ENCODE measurements around the gene DOCK2. TPM values are rescaled to one million over a fixed set of nuclear protein-coding genes. Genes with fewer than 3 reads are reported as not detected.

The DOCK2 gene
- total and polyA plus RNA-seq, 2 donors from 2014 or later: 1.0 to 42.0 TPM

DNA sequence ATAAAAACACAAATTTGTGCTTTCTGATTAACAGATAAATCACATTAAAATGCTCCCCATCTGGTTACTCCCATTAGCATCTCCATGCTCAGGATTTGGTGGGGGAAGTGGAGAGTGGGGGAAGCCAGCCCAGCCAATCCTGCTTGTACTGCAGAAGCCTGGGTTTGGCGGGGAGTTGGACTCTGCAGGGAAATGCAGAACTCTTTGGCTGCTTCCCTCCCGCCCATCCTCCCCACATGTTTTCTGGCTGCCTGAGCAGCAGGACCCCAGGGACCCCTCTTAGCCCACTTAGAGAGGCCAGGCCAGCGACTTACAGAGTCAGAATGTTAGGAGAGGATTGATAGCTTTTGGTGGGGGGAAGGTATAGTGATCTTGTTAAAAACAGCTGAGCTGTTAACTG lies 409.2 kb downstream of the DOCK2 start:
- Histone ChIP-seq H3K36me3 (ENCODE audit: control insufficient read depth in 2 of 3, insufficient read depth in 3 of 3, low read length in 3 of 3) (no peaks in the 10 kb centered on the region), H3K27me3 (ENCODE audit: control insufficient read depth, insufficient read depth, low read length) (no peaks in the 10 kb centered on the region), H3K4me3 (ENCODE audit: low read length in 3 of 3) (no peak overlapping the region), H3K27ac (ENCODE audit: low read depth in 2 of 2, low read length in 2 of 2) (no peak overlapping the region), H3K9ac (ENCODE audit: low read length in 3 of 3) (no peak overlapping the region), H3K4me1 (ENCODE audit: control insufficient read depth in 2 of 3, insufficient read depth in 2 of 3, low read depth in 1 of 3, low read length in 3 of 3) (no peaks in the 10 kb centered on the region), H3K9me3 (ENCODE audit: control insufficient read depth in 2 of 3, insufficient read depth in 1 of 3, low read length in 3 of 3) (no peaks in the 10 kb centered on the region)
- FAIRE-seq (no peak), DNase-seq (peak in 2 of 5 donors; percentile 21 to 55)
- TF ChIP-seq, protein P1, sequence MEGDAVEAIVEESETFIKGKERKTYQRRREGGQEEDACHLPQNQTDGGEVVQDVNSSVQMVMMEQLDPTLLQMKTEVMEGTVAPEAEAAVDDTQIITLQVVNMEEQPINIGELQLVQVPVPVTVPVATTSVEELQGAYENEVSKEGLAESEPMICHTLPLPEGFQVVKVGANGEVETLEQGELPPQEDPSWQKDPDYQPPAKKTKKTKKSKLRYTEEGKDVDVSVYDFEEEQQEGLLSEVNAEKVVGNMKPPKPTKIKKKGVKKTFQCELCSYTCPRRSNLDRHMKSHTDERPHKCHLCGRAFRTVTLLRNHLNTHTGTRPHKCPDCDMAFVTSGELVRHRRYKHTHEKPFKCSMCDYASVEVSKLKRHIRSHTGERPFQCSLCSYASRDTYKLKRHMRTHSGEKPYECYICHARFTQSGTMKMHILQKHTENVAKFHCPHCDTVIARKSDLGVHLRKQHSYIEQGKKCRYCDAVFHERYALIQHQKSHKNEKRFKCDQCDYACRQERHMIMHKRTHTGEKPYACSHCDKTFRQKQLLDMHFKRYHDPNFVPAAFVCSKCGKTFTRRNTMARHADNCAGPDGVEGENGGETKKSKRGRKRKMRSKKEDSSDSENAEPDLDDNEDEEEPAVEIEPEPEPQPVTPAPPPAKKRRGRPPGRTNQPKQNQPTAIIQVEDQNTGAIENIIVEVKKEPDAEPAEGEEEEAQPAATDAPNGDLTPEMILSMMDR (IDR thresholded peaks at IDR 0.05; ENCODE audit: borderline replicate concordance, extremely low read depth, insufficient read depth): no peak
- intact Hi-C loops (cut with DNase I): no loop called here

DNA sequence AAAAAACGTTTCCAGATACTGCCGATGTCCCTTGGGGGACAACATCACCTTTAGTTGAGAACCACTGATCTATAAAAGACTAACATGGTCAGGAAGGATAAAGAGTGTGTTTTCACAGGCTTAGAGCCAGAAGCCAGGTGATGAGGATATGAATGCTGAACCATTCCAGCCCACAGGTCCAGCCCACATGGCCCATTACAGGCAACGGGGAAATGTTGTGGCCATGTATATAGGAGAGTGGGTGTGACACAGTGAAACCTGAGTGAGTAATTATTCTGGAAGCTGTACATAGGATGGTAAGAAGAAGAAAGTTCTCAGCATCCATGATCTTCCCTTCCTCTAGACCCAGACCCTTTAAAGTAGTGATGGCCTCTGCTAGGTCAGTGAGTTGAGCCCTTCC lies 412.6 kb downstream of the DOCK2 start:
- intact Hi-C loops (cut with DNase I): no loop called here
- FAIRE-seq: no peak
- TF ChIP-seq, protein P1 (IDR thresholded peaks at IDR 0.05; ENCODE audit: borderline replicate concordance, extremely low read depth, insufficient read depth): no peak

DNA sequence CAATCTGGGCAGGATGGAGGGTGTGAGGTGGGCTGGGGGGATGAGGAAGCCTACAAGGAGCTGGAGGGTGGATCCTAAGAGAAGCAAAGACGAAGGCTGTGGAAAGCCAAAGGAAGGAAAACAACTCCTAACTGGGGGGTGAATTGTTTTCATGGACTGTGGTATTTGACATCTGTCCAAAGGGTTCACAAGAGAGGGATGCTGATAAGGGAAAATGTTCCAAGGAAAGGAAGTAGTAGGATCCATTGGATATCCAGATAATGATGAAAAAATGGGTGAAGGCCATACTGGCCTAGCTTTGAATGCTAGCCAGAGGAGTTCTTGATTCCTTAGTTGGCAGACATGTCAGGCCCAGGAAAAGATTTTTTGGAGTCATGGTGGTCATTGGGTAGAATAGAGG lies 416.8 kb downstream of the DOCK2 start:
- intact Hi-C loops (cut with DNase I): no loop called here
- no peak overlapping the region for H3K27ac ChIP-seq (ENCODE audit: low read depth in 2 of 2, low read length in 2 of 2)
- H3K9me3 ChIP-seq (ENCODE audit: control insufficient read depth in 2 of 3, insufficient read depth in 1 of 3, low read length in 3 of 3): no peaks in the 10 kb centered on the region
- DNase-seq (no peak), FAIRE-seq (no peak)
- no peak overlapping the region for H3K9ac ChIP-seq (ENCODE audit: low read length in 3 of 3)
- TF ChIP-seq, protein P1 (IDR thresholded peaks at IDR 0.05; ENCODE audit: borderline replicate concordance, extremely low read depth, insufficient read depth): no peak
- no peak overlapping the region for H3K4me3 ChIP-seq (ENCODE audit: low read length in 3 of 3)
- H3K4me1 ChIP-seq (ENCODE audit: control insufficient read depth in 2 of 3, insufficient read depth in 2 of 3, low read depth in 1 of 3, low read length in 3 of 3): no peaks in the 10 kb centered on the region
- no peaks in the 10 kb centered on the region for H3K27me3 ChIP-seq (ENCODE audit: control insufficient read depth, insufficient read depth, low read length)
- H3K36me3 ChIP-seq (ENCODE audit: control insufficient read depth in 2 of 3, insufficient read depth in 3 of 3, low read length in 3 of 3): no peaks in the 10 kb centered on the region

More for the DNA sequence above, 412.6 kb downstream of the DOCK2 start:
- no peaks in the 10 kb centered on the region for H3K36me3 ChIP-seq (ENCODE audit: control insufficient read depth in 2 of 3, insufficient read depth in 3 of 3, low read length in 3 of 3)
- no peaks in the 10 kb centered on the region for H3K9me3 ChIP-seq (ENCODE audit: control insufficient read depth in 2 of 3, insufficient read depth in 1 of 3, low read length in 3 of 3)
- no peaks in the 10 kb centered on the region for H3K4me1 ChIP-seq (ENCODE audit: control insufficient read depth in 2 of 3, insufficient read depth in 2 of 3, low read depth in 1 of 3, low read length in 3 of 3)
- H3K27ac ChIP-seq (ENCODE audit: low read depth in 2 of 2, low read length in 2 of 2): no peak overlapping the region
- no peak overlapping the region for H3K9ac ChIP-seq (ENCODE audit: low read length in 3 of 3)
- DNase-seq: no peak
- H3K27me3 ChIP-seq (ENCODE audit: control insufficient read depth, insufficient read depth, low read length): no peaks in the 10 kb centered on the region
- no peak overlapping the region for H3K4me3 ChIP-seq (ENCODE audit: low read length in 3 of 3)

DNA sequence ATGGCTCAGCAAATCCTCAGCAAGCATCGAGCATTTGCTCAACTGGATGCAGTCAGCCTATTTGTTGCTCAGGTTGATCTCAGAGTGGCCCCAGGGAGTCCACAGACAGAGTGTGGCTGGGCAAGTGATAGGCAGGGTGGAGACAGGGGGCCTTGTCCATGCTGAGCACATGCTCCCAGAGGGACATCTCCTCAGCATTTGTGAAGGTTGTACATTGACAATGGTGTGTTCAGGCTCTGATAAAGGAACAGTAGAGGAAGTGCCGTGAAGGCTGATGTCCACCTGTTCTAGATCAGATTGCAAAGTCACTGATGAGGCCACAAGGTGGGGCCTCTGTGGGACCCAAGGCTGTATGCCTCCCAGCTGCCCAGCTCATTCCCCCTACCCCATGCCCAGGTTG lies 418.5 kb downstream of the DOCK2 start:
- Histone ChIP-seq H3K27me3 (ENCODE audit: control insufficient read depth, insufficient read depth, low read length) (no peaks in the 10 kb centered on the region), H3K9ac (ENCODE audit: low read length in 3 of 3) (no peak overlapping the region), H3K4me1 (ENCODE audit: control insufficient read depth in 2 of 3, insufficient read depth in 2 of 3, low read depth in 1 of 3, low read length in 3 of 3) (no peaks in the 10 kb centered on the region), H3K4me3 (ENCODE audit: low read length in 3 of 3) (no peak overlapping the region), H3K9me3 (ENCODE audit: control insufficient read depth in 2 of 3, insufficient read depth in 1 of 3, low read length in 3 of 3) (no peaks in the 10 kb centered on the region), H3K36me3 (ENCODE audit: control insufficient read depth in 2 of 3, insufficient read depth in 3 of 3, low read length in 3 of 3) (no peaks in the 10 kb centered on the region), H3K27ac (ENCODE audit: low read depth in 2 of 2, low read length in 2 of 2) (no peak overlapping the region)
- TF ChIP-seq, protein P1 (IDR thresholded peaks at IDR 0.05; ENCODE audit: borderline replicate concordance, extremely low read depth, insufficient read depth): no peak
- DNase-seq: no peak
- intact Hi-C loops (cut with DNase I): no loop called here
- FAIRE-seq: no peak

All from kidney (tissue), 14 donors.